Measurements from ENCODE around the gene NBEA. TPM values are rescaled to one million over a fixed set of nuclear protein-coding genes. Genes with fewer than 3 reads are reported as not detected.

Gene NBEA
- total RNA-seq, 1 donor from 2014 or later: 0.18 TPM

- Mint-ChIP-seq H3K27me3 (ENCODE audit: insufficient read depth) (no peaks in the 10 kb centered on the region), H3K27ac (no peak overlapping the region), H3K4me3 (no peak overlapping the region), H3K9me3 (no peaks in the 10 kb centered on the region), H3K4me1 (ENCODE audit: low read depth) (no peaks in the 10 kb centered on the region), H3K36me3 (ENCODE audit: low read depth) (no peaks in the 10 kb centered on the region)
- intact Hi-C loops (cut with micrococcal nuclease): no loop called here
- DNase-seq (ENCODE audit: low spot score): no peak
These were observed 656.2 kb downstream of the NBEA start for GRCh38 chr13:35598233-35598632.

- intact Hi-C loops (cut with micrococcal nuclease): no loop called here
- no peak for DNase-seq (ENCODE audit: low spot score)
- Mint-ChIP-seq H3K27ac (no peak overlapping the region), H3K36me3 (ENCODE audit: low read depth) (no peaks in the 10 kb centered on the region), H3K4me1 (ENCODE audit: low read depth) (no peaks in the 10 kb centered on the region), H3K4me3 (no peak overlapping the region), H3K9me3 (no peaks in the 10 kb centered on the region), H3K27me3 (ENCODE audit: insufficient read depth) (no peaks in the 10 kb centered on the region)
These were observed 656.8 kb downstream of the NBEA start for GRCh38 chr13:35598790-35599369.

GRCh38 chr13:35599384-35599783 lies 657.3 kb downstream of the NBEA start:
- H3K27me3 Mint-ChIP-seq (ENCODE audit: insufficient read depth): no peaks in the 10 kb centered on the region
- H3K9me3 Mint-ChIP-seq: no peaks in the 10 kb centered on the region
- no peak overlapping the region for H3K27ac Mint-ChIP-seq
- H3K4me3 Mint-ChIP-seq: no peak overlapping the region
- H3K4me1 Mint-ChIP-seq (ENCODE audit: low read depth): no peaks in the 10 kb centered on the region
- H3K36me3 Mint-ChIP-seq (ENCODE audit: low read depth): no peaks in the 10 kb centered on the region
- no peak for DNase-seq (ENCODE audit: low spot score)
- intact Hi-C loops (cut with micrococcal nuclease): no loop called here

DNA sequence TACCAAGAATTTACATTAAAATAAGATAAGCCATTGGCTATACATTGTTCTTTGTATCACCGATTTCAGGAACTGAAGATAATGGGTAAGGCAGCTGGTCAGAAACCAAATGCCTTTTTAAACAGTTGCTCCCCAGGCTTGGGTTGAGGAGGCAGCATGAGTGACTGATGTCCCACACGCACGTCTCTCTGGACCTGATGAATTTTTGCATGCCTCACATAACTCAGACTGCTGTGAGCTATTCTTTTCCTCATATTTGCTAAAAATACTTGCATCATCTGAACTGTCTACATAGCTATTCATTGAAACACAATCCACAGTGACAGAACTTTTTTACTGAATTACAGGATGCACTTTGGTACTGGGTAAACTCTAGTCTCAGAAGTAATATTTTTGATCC lies 658.1 kb downstream of the NBEA start:
- no peaks in the 10 kb centered on the region for H3K27me3 Mint-ChIP-seq (ENCODE audit: insufficient read depth)
- H3K4me3 Mint-ChIP-seq: no peak overlapping the region
- intact Hi-C loops (cut with micrococcal nuclease): no loop called here
- H3K4me1 Mint-ChIP-seq (ENCODE audit: low read depth): no peaks in the 10 kb centered on the region
- H3K9me3 Mint-ChIP-seq: no peaks in the 10 kb centered on the region
- no peak for DNase-seq (ENCODE audit: low spot score)
- no peak overlapping the region for H3K27ac Mint-ChIP-seq
- no peaks in the 10 kb centered on the region for H3K36me3 Mint-ChIP-seq (ENCODE audit: low read depth)

- no peak for DNase-seq (ENCODE audit: low spot score)
- Mint-ChIP-seq H3K27ac (no peak overlapping the region), H3K27me3 (ENCODE audit: insufficient read depth) (no peaks in the 10 kb centered on the region), H3K4me1 (ENCODE audit: low read depth) (no peaks in the 10 kb centered on the region), H3K4me3 (no peak overlapping the region), H3K36me3 (ENCODE audit: low read depth) (no peaks in the 10 kb centered on the region), H3K9me3 (no peaks in the 10 kb centered on the region)
- intact Hi-C loops (cut with micrococcal nuclease): no loop called here
These were observed 661.7 kb downstream of the NBEA start for GRCh38 chr13:35603593-35604285.

DNA sequence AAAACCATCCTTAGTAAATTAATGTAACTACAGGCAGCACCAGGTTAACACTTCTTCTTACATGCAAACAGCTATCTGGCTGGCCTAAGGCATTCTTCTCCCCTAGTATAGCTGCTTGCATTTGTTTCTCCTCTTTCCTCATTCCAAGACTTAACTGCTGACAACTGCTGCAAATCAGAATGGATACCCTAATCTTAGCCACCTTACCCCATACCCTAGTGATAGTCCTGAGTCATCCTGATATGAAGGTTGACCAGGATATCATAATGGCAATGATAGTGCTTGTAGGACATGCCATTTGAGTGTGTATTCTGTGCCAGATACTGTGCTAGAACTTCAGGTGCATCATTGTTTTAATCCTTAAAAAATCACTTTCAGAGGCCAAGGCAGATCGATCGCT lies 672.6 kb downstream of the NBEA start:
- intact Hi-C loops (cut with micrococcal nuclease): no loop called here
- H3K27me3 Mint-ChIP-seq (ENCODE audit: insufficient read depth): no peaks in the 10 kb centered on the region
- H3K9me3 Mint-ChIP-seq: no peaks in the 10 kb centered on the region
- no peak overlapping the region for H3K27ac Mint-ChIP-seq
- H3K4me3 Mint-ChIP-seq: no peak overlapping the region
- H3K4me1 Mint-ChIP-seq (ENCODE audit: low read depth): no peaks in the 10 kb centered on the region
- H3K36me3 Mint-ChIP-seq (ENCODE audit: low read depth): no peaks in the 10 kb centered on the region
- no peak for DNase-seq (ENCODE audit: low spot score)

DNA sequence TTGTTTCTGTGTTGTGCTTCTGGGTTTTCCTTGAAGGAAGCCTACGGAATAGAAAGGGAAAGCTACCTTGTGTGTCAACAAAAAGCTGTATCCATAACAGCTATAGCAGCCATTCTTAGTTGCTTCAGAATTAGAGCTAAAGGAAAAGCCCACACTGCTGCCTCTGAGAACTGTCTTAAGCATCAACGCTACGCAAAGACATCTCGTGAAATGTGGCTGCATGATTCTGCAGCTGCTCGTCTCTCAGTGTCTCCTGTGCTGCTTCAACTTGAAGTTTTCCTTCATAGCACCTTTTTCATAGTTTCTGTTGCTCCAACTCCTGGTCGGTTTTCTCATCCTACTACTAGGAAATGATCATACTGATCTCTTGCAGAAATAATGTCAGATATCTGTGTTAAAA lies 675.4 kb downstream of the NBEA start:
- Mint-ChIP-seq H3K9me3 (no peaks in the 10 kb centered on the region), H3K4me3 (no peak overlapping the region), H3K27ac (no peak overlapping the region), H3K27me3 (ENCODE audit: insufficient read depth) (no peaks in the 10 kb centered on the region), H3K4me1 (ENCODE audit: low read depth) (peaks cover 19% of the 10 kb centered on the region), H3K36me3 (ENCODE audit: low read depth) (no peaks in the 10 kb centered on the region)
- no peak for DNase-seq (ENCODE audit: low spot score)
- intact Hi-C loops (cut with micrococcal nuclease): no loop called here

GRCh38 chr13:35618565-35619083 lies 676.6 kb downstream of the NBEA start:
- peaks cover 19% of the 10 kb centered on the region for H3K4me1 Mint-ChIP-seq (ENCODE audit: low read depth)
- no peaks in the 10 kb centered on the region for H3K36me3 Mint-ChIP-seq (ENCODE audit: low read depth)
- intact Hi-C loops (cut with micrococcal nuclease): no loop called here
- H3K27ac Mint-ChIP-seq: no peak overlapping the region
- no peak overlapping the region for H3K4me3 Mint-ChIP-seq
- DNase-seq (ENCODE audit: low spot score): no peak
- no peaks in the 10 kb centered on the region for H3K9me3 Mint-ChIP-seq
- H3K27me3 Mint-ChIP-seq (ENCODE audit: insufficient read depth): no peaks in the 10 kb centered on the region

DNA sequence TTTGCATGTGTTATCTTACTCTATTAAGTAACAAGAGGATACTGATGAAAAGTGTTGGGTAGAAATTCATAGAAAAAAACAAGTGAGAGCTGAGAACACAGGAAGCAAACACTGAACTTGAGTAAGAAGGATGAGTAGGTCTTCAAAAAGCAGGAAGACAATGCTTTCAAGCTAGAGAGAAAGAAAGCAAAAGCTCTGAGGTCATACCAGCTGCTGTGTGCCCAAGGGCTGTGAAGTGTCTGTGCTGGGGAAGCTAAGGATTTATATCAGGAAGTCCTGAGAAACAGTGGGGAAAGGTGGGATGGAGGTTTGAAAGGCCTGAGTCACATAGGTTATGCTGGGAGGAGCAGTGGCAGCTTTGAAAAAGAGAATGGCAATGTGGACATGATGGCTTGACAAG lies 679.9 kb downstream of the NBEA start:
- H3K9me3 Mint-ChIP-seq: no peaks in the 10 kb centered on the region
- H3K27ac Mint-ChIP-seq: peak overlapping the region; percentile 32
- no peaks in the 10 kb centered on the region for H3K36me3 Mint-ChIP-seq (ENCODE audit: low read depth)
- H3K4me3 Mint-ChIP-seq: no peak overlapping the region
- intact Hi-C loops (cut with micrococcal nuclease): no loop called here
- peaks cover 19% of the 10 kb centered on the region for H3K4me1 Mint-ChIP-seq (ENCODE audit: low read depth)
- no peaks in the 10 kb centered on the region for H3K27me3 Mint-ChIP-seq (ENCODE audit: insufficient read depth)
- DNase-seq (ENCODE audit: low spot score): no peak

DNA sequence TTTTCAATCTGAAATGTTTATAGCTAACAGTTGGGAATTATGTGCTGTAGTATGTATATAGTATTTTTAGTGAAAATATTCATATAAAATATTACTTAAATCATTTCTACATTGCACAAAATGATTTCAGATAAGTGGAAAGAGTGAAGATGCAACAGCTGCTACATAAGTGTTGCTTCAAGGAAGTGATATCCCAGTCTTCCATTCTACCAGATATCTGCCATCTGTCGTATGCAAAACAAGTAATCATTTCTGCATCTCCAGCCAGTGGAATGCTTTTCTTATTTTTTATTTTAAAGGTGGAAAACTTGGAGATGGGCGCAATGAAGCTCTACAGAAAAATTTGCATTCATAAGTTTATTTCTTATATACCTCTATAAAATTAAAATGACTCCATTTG lies 687.0 kb downstream of the NBEA start:
- H3K4me1 Mint-ChIP-seq (ENCODE audit: low read depth): no peaks in the 10 kb centered on the region
- H3K4me3 Mint-ChIP-seq: no peak overlapping the region
- H3K36me3 Mint-ChIP-seq (ENCODE audit: low read depth): no peaks in the 10 kb centered on the region
- no peaks in the 10 kb centered on the region for H3K9me3 Mint-ChIP-seq
- intact Hi-C loops (cut with micrococcal nuclease): no loop called here
- DNase-seq (ENCODE audit: low spot score): no peak
- H3K27ac Mint-ChIP-seq: no peak overlapping the region
- H3K27me3 Mint-ChIP-seq (ENCODE audit: insufficient read depth): no peaks in the 10 kb centered on the region

GRCh38 chr13:35630551-35631275 lies 688.6 kb downstream of the NBEA start:
- no peak for DNase-seq (ENCODE audit: low spot score)
- Mint-ChIP-seq H3K27me3 (ENCODE audit: insufficient read depth) (no peaks in the 10 kb centered on the region), H3K4me1 (ENCODE audit: low read depth) (no peaks in the 10 kb centered on the region), H3K4me3 (no peak overlapping the region), H3K27ac (no peak overlapping the region), H3K36me3 (ENCODE audit: low read depth) (no peaks in the 10 kb centered on the region), H3K9me3 (no peaks in the 10 kb centered on the region)
- intact Hi-C loops (cut with micrococcal nuclease): loop anchor here (2.0 kb wide), 1 partner anchor 90 kb away; no protein-coding TSS in a partner anchor

DNA sequence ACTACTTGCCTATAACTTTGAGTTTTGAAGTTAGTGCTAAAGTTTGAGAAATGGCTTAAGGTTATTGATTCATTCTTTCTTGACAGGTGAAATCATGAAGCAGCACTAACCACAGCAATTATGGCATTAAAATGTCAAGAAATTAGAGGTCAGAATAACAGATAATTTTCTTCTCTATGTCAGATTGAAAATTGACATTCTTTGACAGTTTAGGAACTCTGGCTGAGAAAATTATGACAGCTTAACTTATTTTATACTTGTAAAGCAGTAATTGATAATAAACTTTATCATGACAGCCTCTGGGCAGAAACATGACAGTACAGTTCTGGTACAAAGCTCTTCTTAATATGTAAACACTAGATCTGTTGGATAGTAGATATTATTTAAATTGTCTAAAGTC lies 689.6 kb downstream of the NBEA start:
- Mint-ChIP-seq H3K4me1 (ENCODE audit: low read depth) (no peaks in the 10 kb centered on the region), H3K36me3 (ENCODE audit: low read depth) (no peaks in the 10 kb centered on the region), H3K27ac (no peak overlapping the region), H3K9me3 (no peaks in the 10 kb centered on the region), H3K4me3 (no peak overlapping the region), H3K27me3 (ENCODE audit: insufficient read depth) (no peaks in the 10 kb centered on the region)
- intact Hi-C loops (cut with micrococcal nuclease): loop anchor here (2.0 kb wide), 1 partner anchor 89 kb away; no protein-coding TSS in a partner anchor
- DNase-seq (ENCODE audit: low spot score): no peak

DNA sequence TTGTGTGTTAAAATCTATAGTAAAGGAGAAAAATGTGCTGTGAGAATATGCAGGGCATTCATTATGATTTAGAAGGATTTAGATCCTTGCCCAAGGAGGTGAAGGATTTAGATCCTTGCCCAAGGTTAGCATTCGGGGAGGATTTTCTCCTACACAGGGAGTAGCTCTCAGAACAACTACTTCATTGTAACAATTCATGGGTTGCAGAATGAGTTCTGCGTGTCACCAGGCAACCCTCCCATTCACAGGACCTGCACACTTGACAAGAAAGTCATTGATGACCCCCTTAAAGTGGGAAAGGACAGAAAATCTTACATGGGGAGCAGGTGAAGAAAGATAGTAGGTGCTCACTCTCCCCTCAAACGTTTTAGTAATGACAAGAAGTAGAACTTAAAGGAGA lies 701.6 kb downstream of the NBEA start:
- Mint-ChIP-seq H3K4me3 (no peak overlapping the region), H3K27ac (no peak overlapping the region), H3K36me3 (ENCODE audit: low read depth) (no peaks in the 10 kb centered on the region), H3K9me3 (no peaks in the 10 kb centered on the region), H3K27me3 (ENCODE audit: insufficient read depth) (peaks cover 4% of the 10 kb centered on the region), H3K4me1 (ENCODE audit: low read depth) (no peaks in the 10 kb centered on the region)
- intact Hi-C loops (cut with micrococcal nuclease): no loop called here
- no peak for DNase-seq (ENCODE audit: low spot score)
